GM18907 (cell line): ENCODE measurements around the gene SLC6A12.

ENCODE experiments used
- ATAC-seq: cut with Tn5 transposase; IDR thresholded peaks from one replicate; pipeline ENCODE4 v1.9.1; 2021; ENCODE audit warnings: mild to moderate bottlenecking, moderate library complexity; ENCODE audit not compliant: unreplicated experiment

SLC6A12 gene

GRCh38 chr12:214003-214741, at the start of gene SLC6A12:
SLC6A12 (minus strand) TSS chr12:214157; CDS start chr12:209986, 4,171 bp downstream.
- ATAC-seq = no peak

GRCh38 chr12:263574-263973, 49.6 kb upstream of the SLC6A12 start:
- no peak for ATAC-seq

GRCh38 chr12:262817-263216, 48.9 kb upstream of the SLC6A12 start, which contains the start of gene SLC6A13:
SLC6A13 (minus strand) TSS chr12:262836; CDS start chr12:260052, 2,784 bp downstream.
- no peak for ATAC-seq

GRCh38 chr12:262113-262512, 48.2 kb upstream of the SLC6A12 start:
- ATAC-seq = no peak

GRCh38 chr12:257521-258321, 43.8 kb upstream of the SLC6A12 start:
- no peak for ATAC-seq

- no peak for ATAC-seq
Measured at GRCh38 chr12:256958-257357, 43.0 kb upstream of the SLC6A12 start.

GRCh38 chr12:256225-256624, 42.3 kb upstream of the SLC6A12 start:
- ATAC-seq = no peak

- ATAC-seq = no peak
Measured at GRCh38 chr12:254912-255311, 41.0 kb upstream of the SLC6A12 start.

- ATAC-seq = no peak
Measured at GRCh38 chr12:254039-254438, 40.1 kb upstream of the SLC6A12 start.

- ATAC-seq = no peak
Measured at GRCh38 chr12:253116-253831, 39.3 kb upstream of the SLC6A12 start.

- no peak for ATAC-seq
Measured at GRCh38 chr12:252636-253035, 38.7 kb upstream of the SLC6A12 start.

GRCh38 chr12:247271-247670, 33.3 kb upstream of the SLC6A12 start:
- ATAC-seq = no peak

GRCh38 chr12:243381-243780, 29.4 kb upstream of the SLC6A12 start:
- ATAC-seq = no peak

GRCh38 chr12:242496-242895, 28.5 kb upstream of the SLC6A12 start:
- no peak for ATAC-seq

- ATAC-seq = no peak
Measured at GRCh38 chr12:241266-241665, 27.3 kb upstream of the SLC6A12 start.

GRCh38 chr12:240566-240965, 26.6 kb upstream of the SLC6A12 start:
- no peak for ATAC-seq

GRCh38 chr12:238736-239398, 24.9 kb upstream of the SLC6A12 start:
- ATAC-seq = no peak

- no peak for ATAC-seq
Measured at GRCh38 chr12:238116-238515, 24.2 kb upstream of the SLC6A12 start.

- ATAC-seq = no peak
Measured at GRCh38 chr12:237026-237815, 23.3 kb upstream of the SLC6A12 start.

GRCh38 chr12:236445-236844, 22.5 kb upstream of the SLC6A12 start:
- no peak for ATAC-seq
